ENCODE data around the gene ANAPC5.

ANAPC5 gene

GRCh38 chr12:121366063-121366459 lies 13.8 kb upstream of the ANAPC5 start:
- DNase-seq (ENCODE audit: low read depth in 2 of 2, low spot score in 1 of 2), result no peak

DNA sequence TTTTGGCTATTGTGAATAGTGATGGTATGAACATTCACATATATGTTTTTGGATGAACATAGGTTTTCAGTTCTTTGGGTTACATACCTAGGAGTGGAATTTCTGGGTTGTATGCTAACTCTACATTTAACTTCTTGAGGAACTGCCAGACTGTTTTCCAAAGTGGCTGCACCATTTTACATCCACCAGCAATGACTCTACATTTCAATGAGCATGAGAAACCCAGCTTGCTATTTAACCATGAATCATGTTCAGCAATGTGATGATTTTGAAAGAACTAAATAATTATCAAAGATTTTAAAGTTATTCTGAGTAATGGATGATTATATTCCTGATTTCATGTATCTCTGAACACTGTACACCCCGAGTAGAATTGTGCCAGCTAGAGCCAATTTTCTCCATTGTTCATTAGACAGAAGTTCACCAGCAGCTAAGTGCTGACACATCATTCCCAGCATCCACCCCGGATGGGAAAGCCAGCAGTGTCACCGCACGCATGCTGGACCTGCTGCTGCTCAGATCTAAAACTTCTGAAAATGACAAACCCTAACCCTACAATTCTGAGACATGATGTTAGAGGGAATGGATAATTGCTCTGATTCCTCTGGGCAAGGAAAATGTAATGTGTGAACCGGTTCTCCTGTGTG lies 13.3 kb upstream of the ANAPC5 start:
- no peak for DNase-seq (ENCODE audit: low read depth in 2 of 2, low spot score in 1 of 2)

DNA sequence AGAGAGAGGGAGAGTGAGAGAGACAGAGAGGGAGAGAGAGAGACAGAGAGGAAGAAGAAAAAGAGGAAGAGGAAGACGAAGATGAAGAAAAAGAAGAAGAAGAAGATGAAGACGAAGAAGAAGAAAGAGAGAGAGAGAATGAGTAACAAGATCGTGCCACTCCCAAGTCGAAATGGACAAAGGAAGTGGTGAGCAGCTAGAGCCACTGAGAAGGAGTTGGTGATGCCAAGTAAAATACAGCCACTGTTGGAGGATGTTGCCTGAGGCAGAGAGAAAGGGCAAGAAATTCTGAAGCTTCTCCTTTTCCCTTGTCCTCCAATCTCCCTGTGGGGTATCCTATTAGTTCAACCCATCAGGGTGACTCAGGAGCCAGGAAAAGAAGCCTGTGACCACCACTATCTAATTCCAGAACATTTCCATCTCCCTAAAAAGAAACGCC lies 12.5 kb upstream of the ANAPC5 start:
- DNase-seq (ENCODE audit: low read depth in 2 of 2, low spot score in 1 of 2), result no peak

- DNase-seq (ENCODE audit: low read depth in 2 of 2, low spot score in 1 of 2), result no peak
Measured at GRCh38 chr12:121358073-121358472, 5.9 kb upstream of the ANAPC5 start.

DNA sequence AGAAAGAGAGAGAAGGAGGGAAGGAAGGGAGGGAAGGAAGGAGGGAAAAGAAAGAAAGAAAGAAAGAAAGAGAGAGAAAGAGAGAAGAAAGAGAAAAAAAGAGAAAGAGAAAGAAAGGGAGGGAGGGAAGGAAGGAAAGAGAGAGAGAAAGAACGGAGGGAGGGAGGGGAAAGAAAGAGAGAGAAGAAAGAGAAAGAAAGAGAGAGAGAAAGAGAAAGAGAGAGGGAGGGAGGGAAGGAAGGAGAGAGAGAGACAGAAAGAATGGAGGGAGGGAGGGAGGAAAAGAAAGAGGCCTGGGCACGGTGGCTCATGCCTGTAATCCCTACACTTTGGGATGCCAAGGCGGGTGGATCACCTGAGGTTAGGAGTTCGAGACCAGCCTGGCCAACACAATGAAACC lies 5.1 kb upstream of the ANAPC5 start:
- DNase-seq (ENCODE audit: low read depth in 2 of 2, low spot score in 1 of 2), result no peak

- DNase-seq (ENCODE audit: low read depth in 2 of 2, low spot score in 1 of 2), result no peak
Measured at GRCh38 chr12:121356657-121357056, 4.4 kb upstream of the ANAPC5 start.

GRCh38 chr12:121355818-121356217 lies 3.6 kb upstream of the ANAPC5 start:
- DNase-seq (ENCODE audit: low read depth in 2 of 2, low spot score in 1 of 2), result no peak

- no peak for DNase-seq (ENCODE audit: low read depth in 2 of 2, low spot score in 1 of 2)
Measured at GRCh38 chr12:121352682-121353018, 439 bp upstream of the ANAPC5 start.

DNA sequence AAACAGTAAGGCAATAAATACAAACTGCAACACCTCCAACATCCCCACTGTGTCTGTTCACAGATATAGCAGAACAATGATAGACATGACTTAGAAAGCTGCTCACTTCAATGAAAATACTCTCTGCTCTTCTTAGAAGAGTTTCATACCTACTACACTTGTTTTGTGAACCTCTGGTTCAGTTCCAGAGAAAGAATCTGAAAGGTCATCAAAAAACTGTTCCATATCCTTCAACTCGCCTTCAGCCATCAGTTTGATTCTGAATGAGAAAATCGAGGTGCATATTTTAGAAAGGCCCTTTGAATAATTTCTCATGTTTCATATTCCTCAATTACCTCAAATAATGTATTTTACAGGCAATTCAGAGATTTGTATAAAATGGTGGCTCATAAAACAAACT lies 5.5 kb downstream of the ANAPC5 start:
- DNase-seq (ENCODE audit: low read depth in 2 of 2, low spot score in 1 of 2), result no peak

DNA sequence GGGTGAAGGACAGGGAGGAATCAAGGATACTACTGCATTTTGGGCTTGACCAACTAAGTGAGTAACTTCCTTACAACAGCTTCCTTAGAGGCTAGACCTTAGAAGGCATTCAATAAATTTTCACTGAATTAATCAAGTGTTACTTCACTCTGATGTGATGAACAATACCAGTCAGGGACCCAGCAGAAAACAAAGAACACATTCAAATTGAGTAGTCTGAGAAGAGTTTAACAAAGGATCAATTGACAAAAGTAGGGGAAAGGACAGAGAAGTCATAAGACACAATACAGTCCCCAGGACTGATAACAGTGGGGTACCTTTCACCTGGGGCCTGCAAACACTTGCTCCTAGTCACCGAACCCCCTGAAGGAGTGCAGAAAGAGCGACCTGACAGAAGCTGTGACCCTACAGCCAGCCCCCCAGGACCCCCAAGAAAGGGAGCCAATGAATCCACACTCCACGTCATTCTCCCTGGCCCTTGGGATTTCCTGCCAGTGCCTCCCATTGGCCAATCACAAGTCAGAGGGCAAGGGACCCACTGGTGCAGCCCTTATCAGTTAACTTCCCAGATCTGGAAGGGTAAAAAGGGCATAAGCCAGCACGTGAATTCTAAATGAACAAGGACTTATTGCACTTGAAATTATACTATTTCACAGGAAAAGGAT lies 6.9 kb downstream of the ANAPC5 start:
- no peak for DNase-seq (ENCODE audit: low read depth in 2 of 2, low spot score in 1 of 2)

DNA sequence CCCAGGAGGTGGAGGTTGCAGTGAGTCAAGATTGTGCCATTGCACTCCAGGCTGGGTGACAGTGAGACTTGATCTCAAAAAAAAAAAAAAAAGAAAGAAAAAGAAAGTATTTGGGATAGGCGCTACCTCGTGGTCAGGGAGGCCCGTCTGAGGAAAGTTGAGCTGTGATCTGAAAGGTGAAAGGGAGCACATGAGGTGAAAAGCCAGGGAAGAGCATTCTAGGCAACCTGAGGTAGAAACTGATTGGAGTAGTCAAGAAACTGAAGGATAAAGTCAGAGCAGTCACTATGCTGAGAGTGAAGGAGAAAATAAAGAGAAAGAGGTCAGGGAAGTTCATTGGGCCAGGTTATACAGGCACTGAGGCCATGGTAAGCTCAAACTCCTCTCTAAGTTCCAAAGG lies 7.7 kb downstream of the ANAPC5 start:
- DNase-seq (ENCODE audit: low read depth in 2 of 2, low spot score in 1 of 2), result no peak

DNA sequence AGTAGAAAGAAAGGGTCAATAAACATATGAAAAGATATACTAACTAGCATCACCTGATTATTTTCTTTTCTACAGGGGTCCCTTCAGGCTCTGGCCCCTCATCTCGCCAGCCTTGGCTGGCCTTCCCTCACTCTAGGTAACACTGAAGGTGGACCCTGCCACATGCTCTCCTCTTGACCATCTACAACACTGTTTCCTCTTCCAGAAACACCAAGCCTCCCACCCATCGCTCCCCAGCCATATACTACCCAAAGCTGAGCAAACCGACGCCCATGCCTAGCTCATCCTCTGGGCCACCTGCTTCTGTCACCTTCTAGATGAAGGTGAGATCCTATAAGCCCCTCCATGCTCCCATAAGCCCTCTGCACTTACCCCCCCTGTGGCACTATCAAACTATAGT lies 14.8 kb downstream of the ANAPC5 start:
- no peak for DNase-seq (ENCODE audit: low read depth in 2 of 2, low spot score in 1 of 2)

GRCh38 chr12:121334513-121335343 lies 17.5 kb downstream of the ANAPC5 start:
- no peak for DNase-seq (ENCODE audit: low read depth in 2 of 2, low spot score in 1 of 2)

GRCh38 chr12:121333747-121334146 lies 18.5 kb downstream of the ANAPC5 start:
- DNase-seq (ENCODE audit: low read depth in 2 of 2, low spot score in 1 of 2), result no peak

GRCh38 chr12:121331248-121331647 lies 21.0 kb downstream of the ANAPC5 start:
- DNase-seq (ENCODE audit: low read depth in 2 of 2, low spot score in 1 of 2), result no peak

DNA sequence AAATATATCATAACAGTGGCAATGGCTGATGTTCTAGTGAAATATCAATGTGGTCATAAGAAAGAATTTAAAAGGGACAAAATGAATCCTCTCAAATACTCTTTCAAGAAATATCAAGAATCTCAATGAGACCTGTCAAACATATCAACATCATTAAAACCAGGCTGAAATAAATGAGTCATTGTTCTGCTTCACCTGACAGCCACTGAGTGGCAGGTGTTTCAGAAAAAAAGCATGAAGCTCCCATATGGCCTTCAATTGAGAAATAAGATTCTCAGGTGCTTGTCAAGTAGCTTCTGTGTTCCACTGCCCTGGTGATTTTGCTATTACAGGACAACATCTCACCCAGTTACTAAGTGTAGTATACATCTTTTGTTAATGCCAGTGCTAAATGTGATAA lies 21.5 kb downstream of the ANAPC5 start:
- DNase-seq (ENCODE audit: low read depth in 2 of 2, low spot score in 1 of 2), result no peak

- DNase-seq (ENCODE audit: low read depth in 2 of 2, low spot score in 1 of 2), result no peak
Measured at GRCh38 chr12:121330195-121330594, 22.0 kb downstream of the ANAPC5 start.

GRCh38 chr12:121328620-121329019 lies 23.6 kb downstream of the ANAPC5 start:
- DNase-seq (ENCODE audit: low read depth in 2 of 2, low spot score in 1 of 2), result no peak

GRCh38 chr12:121326996-121327674 lies 25.1 kb downstream of the ANAPC5 start:
- DNase-seq (ENCODE audit: low read depth in 2 of 2, low spot score in 1 of 2), result no peak

GRCh38 chr12:121325922-121326396 lies 26.3 kb downstream of the ANAPC5 start:
- no peak for DNase-seq (ENCODE audit: low read depth in 2 of 2, low spot score in 1 of 2)

- no peak for DNase-seq (ENCODE audit: low read depth in 2 of 2, low spot score in 1 of 2)
Measured at GRCh38 chr12:121323908-121324307, 28.3 kb downstream of the ANAPC5 start.

DNA sequence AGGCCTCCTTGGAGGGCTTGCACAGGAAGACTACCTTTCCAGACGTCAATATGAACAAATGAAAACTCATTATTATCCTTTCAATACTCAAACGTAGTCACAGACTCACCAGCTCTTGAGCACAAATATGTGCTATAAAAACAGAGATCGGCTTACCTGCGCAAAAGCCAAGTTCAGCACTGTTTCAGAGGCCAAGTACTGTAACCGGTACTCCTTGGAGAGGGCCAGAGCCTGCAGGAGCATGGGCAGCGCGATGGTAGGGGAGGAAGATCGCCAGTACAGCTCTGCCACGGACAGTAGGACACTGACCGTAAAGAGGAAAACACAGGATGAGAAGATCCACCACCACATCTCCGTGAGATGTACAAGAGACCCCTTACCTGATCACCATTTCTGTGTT lies 34.1 kb downstream of the ANAPC5 start:
- no peak for DNase-seq (ENCODE audit: low read depth in 2 of 2, low spot score in 1 of 2)
